Activated CD4-positive, alpha-beta T cell treated with anti-CD3 and anti-CD28 coated beads, Interleukin-2, amount 50 U/mL, for 16 hours (primary cell): ENCODE data around the gene PPP1CC.
"Not testable (repeated sequence)": the region's sequence is repeated elsewhere in the genome, so short reads cannot be mapped to it uniquely, and the experiment has no call there.

Experiments used
- DNase-seq: peaks from one replicate; pipeline ENCODE4 v3.0.0-alpha.2; 2020

The PPP1CC gene

DNA sequence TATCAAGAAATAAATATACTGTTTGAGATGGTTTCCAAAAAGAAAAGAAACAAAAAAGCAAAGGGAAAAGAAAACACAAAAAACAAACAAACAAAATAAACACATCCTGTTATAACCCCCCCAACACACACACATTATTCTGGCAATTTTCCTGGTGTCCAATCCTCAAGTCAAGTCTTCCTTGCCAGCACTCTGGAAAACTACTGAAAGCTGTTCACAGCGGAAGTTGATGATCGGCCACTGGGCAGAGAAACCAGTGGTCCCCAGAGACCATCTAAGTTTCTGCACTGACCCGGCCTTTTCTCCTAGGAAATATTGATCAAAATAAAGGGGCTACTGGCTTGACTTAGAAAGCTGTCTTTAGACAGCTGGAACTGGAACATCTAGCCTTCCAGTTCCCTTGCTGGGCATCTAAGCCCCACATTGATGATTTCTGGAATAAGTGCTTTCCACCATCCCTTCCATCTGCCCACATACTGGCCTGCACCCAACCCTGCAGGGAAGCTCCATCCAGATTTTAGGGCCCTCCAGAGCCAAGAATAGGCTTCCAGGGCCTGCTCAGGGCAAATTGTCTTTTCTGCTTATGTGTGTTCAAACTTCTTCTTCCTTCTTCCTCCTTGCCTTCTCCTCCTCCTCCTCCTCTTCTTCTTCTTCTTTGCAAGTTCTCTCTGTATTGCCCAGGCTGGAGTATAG is 11.6 kb upstream of the PPP1CC start:
- DNase-seq, result no peak

- no peak for DNase-seq
These were observed 8.2 kb upstream of the PPP1CC start for GRCh38 chr12:110750784-110751461.

- no peak for DNase-seq
These were observed 3.9 kb upstream of the PPP1CC start for GRCh38 chr12:110746550-110746949.

GRCh38 chr12:110745542-110746284 is 3.0 kb upstream of the PPP1CC start:
- no peak for DNase-seq

DNA sequence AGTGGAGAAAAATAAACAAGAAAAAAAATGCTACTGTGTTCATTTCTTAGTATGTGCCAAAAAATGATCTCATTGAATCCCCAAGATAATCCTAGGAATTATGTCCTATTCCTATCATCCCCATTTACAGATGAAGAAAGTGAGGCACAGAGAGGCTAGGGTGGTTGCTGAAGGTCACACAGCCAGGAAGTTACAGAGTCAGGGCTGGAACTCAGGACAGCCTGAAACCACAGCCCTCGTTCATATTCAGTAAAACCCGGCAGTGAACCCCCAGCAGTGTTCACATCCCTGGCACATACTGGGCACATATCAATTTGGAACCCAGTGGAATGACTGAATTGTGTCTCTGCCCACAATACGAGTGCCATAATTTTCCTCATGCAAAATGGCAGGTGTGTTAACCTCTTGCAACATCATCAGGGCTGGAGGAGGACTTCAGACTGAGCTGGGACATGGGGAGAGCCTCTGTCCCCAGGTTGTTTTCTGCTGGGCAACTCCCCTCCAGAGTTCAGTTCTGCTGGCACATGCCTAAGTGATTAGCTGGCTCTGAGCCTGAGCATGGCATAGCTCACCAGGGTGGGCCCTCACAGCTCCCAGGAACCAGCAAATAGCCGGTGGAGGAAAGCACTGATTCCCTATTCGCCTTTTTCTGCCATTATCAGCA is 2.0 kb upstream of the PPP1CC start:
- no peak for DNase-seq

GRCh38 chr12:110744151-110744571 is 1.5 kb upstream of the PPP1CC start:
- no peak for DNase-seq

DNA sequence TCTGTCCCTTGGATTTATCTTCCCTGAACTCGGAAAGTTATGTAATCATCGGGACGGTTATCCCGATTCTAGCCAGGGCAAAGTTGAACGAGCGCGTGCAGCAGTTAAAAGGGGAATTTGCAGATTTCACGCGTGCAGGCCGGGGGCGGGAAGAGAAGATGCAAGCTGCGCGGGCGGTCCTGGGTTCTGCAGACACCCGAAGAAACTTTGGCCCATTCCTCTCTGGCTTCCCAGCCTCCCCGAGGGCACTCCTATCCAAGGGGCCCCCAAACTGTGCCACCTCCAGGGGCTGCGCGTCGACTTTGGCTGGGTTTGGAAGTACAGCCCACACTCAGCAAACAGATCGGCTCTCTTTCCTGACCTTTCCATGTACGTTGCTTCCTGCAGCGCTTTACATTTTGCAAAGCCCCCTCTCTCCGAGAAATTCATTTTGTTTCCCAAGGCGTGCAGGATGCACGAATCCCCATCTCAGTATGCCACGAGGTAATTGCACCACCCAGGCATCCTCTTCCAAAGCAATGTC is 941 bp upstream of the PPP1CC start:
- DNase-seq, result no peak

GRCh38 chr12:110742096-110742717 is 484 bp downstream of the PPP1CC start:
- peak; percentile 17 for DNase-seq

- DNase-seq, result peak; percentile 49
These were observed 1.2 kb downstream of the PPP1CC start for GRCh38 chr12:110741341-110742095.

DNA sequence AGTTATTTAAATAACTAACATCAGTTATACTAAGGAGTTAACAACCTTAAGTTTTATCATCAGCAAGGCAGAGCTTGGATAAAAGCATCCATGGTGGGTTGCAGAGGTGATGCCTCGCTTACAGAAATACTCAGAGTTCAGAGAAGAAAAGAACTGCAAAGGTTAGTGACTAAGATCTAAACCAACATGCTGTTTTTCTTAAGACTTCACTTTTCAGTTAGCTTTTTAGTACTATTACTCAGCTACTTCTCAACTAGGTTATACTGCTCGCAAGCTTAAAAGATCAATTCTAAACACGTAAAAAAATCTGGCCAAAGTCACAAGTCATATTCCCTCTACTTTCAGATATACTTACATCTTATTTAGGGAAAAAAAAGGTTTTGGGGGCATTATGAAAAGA is 2.8 kb downstream of the PPP1CC start:
- peak; percentile 75 for DNase-seq

DNA sequence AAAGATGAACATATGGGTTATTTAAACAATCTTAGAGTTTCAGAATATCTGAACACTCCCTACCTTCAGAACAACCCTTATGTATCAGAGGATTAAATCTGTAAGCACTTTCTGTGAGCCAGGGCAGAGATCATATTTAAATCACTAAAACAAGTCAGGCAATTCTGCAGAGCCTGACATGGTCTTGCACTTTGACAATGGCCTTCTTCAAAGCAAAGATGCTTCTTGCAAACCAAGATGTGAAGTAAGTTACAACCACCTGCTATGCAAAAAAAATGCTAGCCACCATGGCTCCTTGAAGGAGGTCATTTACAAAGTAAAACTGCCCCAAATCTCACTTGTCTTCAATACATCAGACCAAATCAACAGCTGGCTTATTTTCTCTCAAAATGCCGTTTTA is 3.2 kb downstream of the PPP1CC start:
- no peak for DNase-seq

GRCh38 chr12:110737532-110737931 is 5.2 kb downstream of the PPP1CC start:
- DNase-seq, result no peak

DNA sequence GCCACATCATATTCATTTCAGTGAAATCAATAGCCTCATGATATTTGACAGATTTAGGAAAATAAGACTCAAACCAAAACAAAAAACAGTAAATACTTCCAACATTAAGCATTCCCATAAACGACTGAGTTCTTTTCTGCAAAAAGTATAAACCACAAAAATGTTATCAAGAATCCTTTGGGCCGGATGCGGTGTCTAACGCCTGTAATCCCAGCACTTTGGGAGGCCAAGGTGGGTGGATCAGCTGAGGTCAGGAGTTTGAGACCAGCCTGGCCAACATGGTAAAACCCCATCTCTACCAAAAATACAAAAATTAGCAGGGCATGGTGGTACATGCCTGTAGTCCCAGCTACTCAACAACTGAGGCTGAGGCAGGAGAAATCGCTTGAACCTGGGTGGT is 5.7 kb downstream of the PPP1CC start:
- not testable (repeated sequence) for DNase-seq

- DNase-seq, result no peak
These were observed 8.8 kb downstream of the PPP1CC start for GRCh38 chr12:110733900-110734299.

GRCh38 chr12:110733089-110733715 is 9.5 kb downstream of the PPP1CC start:
- DNase-seq, result no peak

GRCh38 chr12:110732572-110732971 is 10.1 kb downstream of the PPP1CC start:
- no peak for DNase-seq

- no peak for DNase-seq
These were observed 11.2 kb downstream of the PPP1CC start for GRCh38 chr12:110731479-110731878.

DNA sequence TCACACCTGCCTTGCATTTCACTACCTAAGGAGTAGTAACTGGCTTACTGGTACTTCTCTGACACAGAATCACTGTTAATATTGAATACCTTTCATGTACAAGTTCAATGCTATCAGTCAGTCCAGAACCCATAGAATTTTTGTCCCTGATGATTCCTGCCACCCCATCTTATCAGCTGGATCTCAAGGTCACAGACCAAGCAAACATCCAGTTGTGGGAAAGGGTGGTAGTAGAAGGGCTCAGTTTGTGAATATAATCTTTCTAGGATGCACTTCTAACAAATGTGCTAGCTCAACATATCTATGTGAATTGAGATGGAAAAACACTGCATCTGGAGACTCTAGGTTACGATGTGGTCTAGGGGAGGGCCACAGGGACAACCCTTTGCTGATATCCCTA is 14.1 kb downstream of the PPP1CC start:
- no peak for DNase-seq

DNA sequence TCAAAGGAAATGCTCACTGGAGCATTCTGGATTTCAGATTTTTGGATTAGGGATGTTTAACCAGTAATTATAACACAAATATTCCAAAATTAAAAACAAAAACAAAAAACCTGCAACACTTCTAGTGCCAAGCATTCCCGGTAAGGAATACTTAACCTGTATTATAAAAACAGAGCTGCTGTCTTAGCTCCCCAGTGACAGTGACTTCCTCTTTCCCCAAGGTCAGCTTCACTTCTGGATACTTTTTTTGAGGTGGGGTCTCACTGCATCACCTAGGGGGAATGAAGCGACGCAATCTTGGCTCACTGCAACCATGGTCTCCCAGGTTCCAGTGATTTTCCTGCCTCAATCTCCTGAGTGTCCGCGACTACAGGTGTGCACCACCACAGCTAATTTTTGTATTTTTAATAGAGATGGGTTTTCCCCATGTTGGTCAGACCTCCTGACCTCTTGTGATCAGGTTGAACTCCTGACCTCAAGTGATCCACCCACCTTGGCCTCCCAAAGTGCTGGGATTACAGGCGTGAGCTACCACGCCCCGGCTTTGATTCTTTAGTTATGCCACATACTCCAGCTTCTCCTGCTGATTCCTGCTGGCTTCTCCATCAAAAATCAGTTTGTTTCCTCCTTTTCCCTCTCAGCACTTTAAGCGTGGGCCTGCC is 15.9 kb downstream of the PPP1CC start:
- DNase-seq, result no peak

DNA sequence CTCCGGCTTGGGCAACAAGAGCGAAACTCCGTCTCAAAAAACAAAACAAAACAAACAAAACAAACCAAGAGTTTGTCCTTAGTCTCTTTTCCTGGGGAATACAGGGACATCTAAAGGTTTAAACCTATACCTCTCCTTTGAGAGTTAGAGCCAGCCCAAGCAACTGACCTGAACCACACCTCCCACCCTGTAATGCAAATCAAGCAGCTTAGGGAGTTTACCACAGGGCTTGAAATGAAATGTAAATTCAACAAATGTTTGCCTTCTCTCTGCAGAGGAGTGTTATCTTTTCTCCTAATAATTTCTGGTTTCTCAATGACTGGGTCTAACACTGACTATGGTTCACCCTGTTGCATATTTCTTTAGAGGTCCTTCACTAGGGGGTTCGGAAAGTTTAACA is 16.7 kb downstream of the PPP1CC start:
- no peak for DNase-seq

GRCh38 chr12:110725267-110725666 is 17.4 kb downstream of the PPP1CC start:
- no peak for DNase-seq
